Calu3 (cell line): Measurements from ENCODE around the gene NCOR1. TPM values are rescaled to one million over a fixed set of nuclear protein-coding genes. Genes with fewer than 3 reads are reported as not detected.

Experiments
- BruUV-seq: library from RNA; stranded (reverse); fragments of 400-500 nt; replicated peaks from 2 replicates; lab custom pipeline; 2021; lab: Mats Ljungman, UMichigan
- CTCF ChIA-PET: fragments of 300-600 bp; sonication (Branson Sonifier 250); formaldehyde crosslinking; loops from one replicate; lab custom pipeline; 2022; ENCODE audit warnings: antibody characterized with exemption; lab: Charles Lee
- DNase-seq: peaks from one replicate; pipeline ENCODE4 v3.0.0; 2022
- H3K27ac Mint-ChIP-seq: one replicate; pipeline ENCODE4 v1.8.0; 2022; ENCODE audit warnings: mixed read lengths; ENCODE audit not compliant: unreplicated experiment
- H3K27me3 Mint-ChIP-seq: one replicate; pipeline ENCODE4 v1.8.0; 2022; ENCODE audit warnings: mixed read lengths; ENCODE audit not compliant: unreplicated experiment
- H3K36me3 Mint-ChIP-seq: one replicate; pipeline ENCODE4 v1.8.0; 2022; ENCODE audit warnings: mild to moderate bottlenecking, moderate library complexity, mixed read lengths; ENCODE audit not compliant: insufficient read depth, unreplicated experiment
- H3K4me1 Mint-ChIP-seq: one replicate; pipeline ENCODE4 v1.8.0; 2022; ENCODE audit warnings: mild to moderate bottlenecking, low read depth, mixed read lengths; ENCODE audit not compliant: unreplicated experiment
- H3K4me3 Mint-ChIP-seq: one replicate; pipeline ENCODE4 v1.8.0; 2022; ENCODE audit warnings: mild to moderate bottlenecking, low read depth, moderate library complexity, mixed read lengths; ENCODE audit not compliant: unreplicated experiment
- H3K9me3 Mint-ChIP-seq: one replicate; pipeline ENCODE4 v1.8.0; 2022; ENCODE audit warnings: low read depth, mixed read lengths; ENCODE audit not compliant: unreplicated experiment
- intact Hi-C: fragments of 100-400 bp; cut with micrococcal nuclease; formaldehyde crosslinking; loops from one replicate; pipeline ENCODE4 v1.10.0; 2022; ENCODE audit not compliant: unreplicated experiment
- total RNA-seq: library from RNA; stranded (reverse); gene quantifications from 2 replicates; pipeline ENCODE4 v1.2.3, GENCODE V29; 2022
- TF ChIP-seq, protein P1 (sequence below): fragments of 200-600 bp; IDR thresholded peaks from one replicate; pipeline ENCODE4 v1.8.0; 2022; ENCODE audit warnings: antibody characterized with exemption; ENCODE audit not compliant: unreplicated experiment

NCOR1 gene
- total RNA-seq, 1 experiment from 2014 or later: 84.0 TPM

DNA sequence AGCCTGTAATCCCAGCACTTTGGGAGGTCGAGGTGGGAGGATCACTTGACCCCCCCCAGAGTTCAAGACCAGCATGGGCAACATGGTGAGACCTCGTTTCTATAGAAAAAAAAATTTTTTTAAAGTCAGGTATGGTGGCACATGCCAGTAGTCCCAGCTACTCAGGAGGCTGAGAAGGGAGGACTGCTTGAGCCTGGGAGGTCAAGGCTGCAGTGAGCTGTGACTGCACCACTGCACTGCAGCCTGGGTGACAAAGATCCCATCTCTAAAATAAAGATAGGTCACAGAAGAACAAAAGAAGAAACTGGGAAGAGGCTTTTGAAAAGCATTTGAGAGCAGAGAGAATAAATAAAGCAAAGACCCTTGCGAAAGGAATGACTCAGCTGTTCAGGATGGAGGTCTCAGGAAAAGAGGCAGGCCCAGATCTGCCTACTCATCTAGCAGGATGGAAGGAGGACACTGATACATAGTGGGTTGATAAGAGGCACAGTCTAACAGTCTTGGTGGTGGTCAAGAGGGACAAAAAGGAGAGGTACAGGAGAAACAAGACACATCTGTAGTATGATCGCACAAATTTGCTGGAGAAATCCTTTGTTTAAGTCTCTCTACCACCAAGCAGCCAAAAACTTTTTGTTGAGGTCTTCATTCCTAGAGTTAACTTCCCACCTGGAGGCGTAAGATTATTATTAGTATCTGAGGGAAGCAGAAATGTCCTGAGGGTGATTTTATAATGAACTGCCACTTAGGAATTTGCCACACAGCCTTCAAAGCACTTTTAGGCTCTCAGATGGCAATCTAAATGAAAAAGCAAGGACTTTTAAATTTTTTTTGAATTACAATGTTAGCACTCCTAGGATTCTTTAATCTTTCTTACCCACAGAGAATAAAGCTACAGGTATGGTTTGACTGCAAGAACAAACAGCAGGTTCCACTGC is 233.4 kb downstream of the NCOR1 start:
- peaks cover 10% of the 10 kb centered on the region for H3K36me3 Mint-ChIP-seq
- H3K27ac Mint-ChIP-seq: peak overlapping the region; percentile 18
- H3K4me3 Mint-ChIP-seq: no peak overlapping the region
- intact Hi-C loops: no loop called here
- TF ChIP-seq, protein P1, sequence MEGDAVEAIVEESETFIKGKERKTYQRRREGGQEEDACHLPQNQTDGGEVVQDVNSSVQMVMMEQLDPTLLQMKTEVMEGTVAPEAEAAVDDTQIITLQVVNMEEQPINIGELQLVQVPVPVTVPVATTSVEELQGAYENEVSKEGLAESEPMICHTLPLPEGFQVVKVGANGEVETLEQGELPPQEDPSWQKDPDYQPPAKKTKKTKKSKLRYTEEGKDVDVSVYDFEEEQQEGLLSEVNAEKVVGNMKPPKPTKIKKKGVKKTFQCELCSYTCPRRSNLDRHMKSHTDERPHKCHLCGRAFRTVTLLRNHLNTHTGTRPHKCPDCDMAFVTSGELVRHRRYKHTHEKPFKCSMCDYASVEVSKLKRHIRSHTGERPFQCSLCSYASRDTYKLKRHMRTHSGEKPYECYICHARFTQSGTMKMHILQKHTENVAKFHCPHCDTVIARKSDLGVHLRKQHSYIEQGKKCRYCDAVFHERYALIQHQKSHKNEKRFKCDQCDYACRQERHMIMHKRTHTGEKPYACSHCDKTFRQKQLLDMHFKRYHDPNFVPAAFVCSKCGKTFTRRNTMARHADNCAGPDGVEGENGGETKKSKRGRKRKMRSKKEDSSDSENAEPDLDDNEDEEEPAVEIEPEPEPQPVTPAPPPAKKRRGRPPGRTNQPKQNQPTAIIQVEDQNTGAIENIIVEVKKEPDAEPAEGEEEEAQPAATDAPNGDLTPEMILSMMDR: no peak
- H3K4me1 Mint-ChIP-seq: peaks cover 16% of the 10 kb centered on the region
- BruUV-seq: no TSS peak
- CTCF ChIA-PET: interaction anchor here (1.0 kb wide), 1 partner anchor 11 kb away, joined by 3 read pairs; no protein-coding TSS in a partner anchor
- no peaks in the 10 kb centered on the region for H3K9me3 Mint-ChIP-seq
- H3K27me3 Mint-ChIP-seq: no peaks in the 10 kb centered on the region
- DNase-seq: no peak

DNA sequence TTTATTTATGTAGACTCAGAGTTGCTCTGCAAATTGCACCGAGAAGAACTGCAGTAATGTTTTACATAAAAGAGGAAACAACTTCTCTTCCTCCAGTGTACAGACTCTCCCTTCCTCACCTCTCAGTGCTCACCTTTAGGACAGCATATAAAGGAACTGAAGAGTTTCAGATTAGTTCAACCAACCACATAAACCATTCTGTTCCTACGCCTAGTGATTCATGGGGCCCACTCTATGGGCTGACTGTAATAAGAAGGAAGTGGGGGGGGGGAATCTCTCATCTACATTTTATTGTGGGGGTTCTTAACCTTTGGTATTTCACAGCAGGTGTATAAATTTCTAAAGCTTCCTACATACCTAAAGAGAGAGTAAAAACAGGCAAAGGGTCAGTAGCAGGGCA is 234.1 kb downstream of the NCOR1 start:
- TF ChIP-seq, protein P1: no peak
- Mint-ChIP-seq H3K4me3 (no peak overlapping the region), H3K27ac (peak overlapping the region; percentile 18), H3K4me1 (peaks cover 16% of the 10 kb centered on the region), H3K9me3 (no peaks in the 10 kb centered on the region), H3K27me3 (no peaks in the 10 kb centered on the region), H3K36me3 (peaks cover 13% of the 10 kb centered on the region)
- no TSS peak for BruUV-seq
- intact Hi-C loops: no loop called here
- DNase-seq: no peak
- CTCF ChIA-PET: interaction anchor here (1.0 kb wide), 1 partner anchor 11 kb away, joined by 3 read pairs; no protein-coding TSS in a partner anchor

Other genes with a start within 250 kb of the NCOR1 start
- gene ZSWIM7, start 215.8 kb downstream of the NCOR1 start, total RNA-seq: 11.9 and 12.4 TPM in 2 replicates
- 30.3 and 31.6 TPM in 2 replicates for gene TTC19, start 215.7 kb downstream of the NCOR1 start, total RNA-seq
- 16.0 and 17.9 TPM in 2 replicates for gene PIGL, start 1.7 kb upstream of the NCOR1 start, total RNA-seq
- 49.9 and 58.0 TPM in 2 replicates for gene CENPV, start 137.9 kb upstream of the NCOR1 start, total RNA-seq
- gene UBB, start 165.6 kb upstream of the NCOR1 start, total RNA-seq: 973 and 1,004 TPM in 2 replicates
- gene TRPV2, start 200.0 kb upstream of the NCOR1 start, total RNA-seq: 0.87 and 1.0 TPM in 2 replicates